T-cell (primary cell): Measurements from ENCODE around the gene EYA2. TPM values are rescaled to one million over a fixed set of nuclear protein-coding genes. Genes with fewer than 3 reads are reported as not detected.
"Not testable (repeated sequence)": the region's sequence is repeated elsewhere in the genome, so short reads cannot be mapped to it uniquely, and the experiment has no call there.

ENCODE experiments used
- ATAC-seq, 4 experiments: fragments of 200-7000 bp in 3 of 4; fragments of 150-1000 bp in 1 of 4; cut with Tn5 transposase; replicated peaks in 1 of 4; 1 replicate in 3 of 4; 2 replicates in 1 of 4; pipeline ENCODE4 v1.10.0; 2021; ENCODE audit warnings: moderate library complexity in 3 of 4, mild to moderate bottlenecking in 2 of 4, moderate number of reproducible peaks in 1 of 4
- CTCF ChIA-PET, 2 donors: fragments of 300-600 bp; sonication (Branson Sonifier 250); formaldehyde crosslinking; loops; one replicate each; lab custom pipeline; 2022; ENCODE audit warnings: antibody characterized with exemption in 2 of 2; lab: Charles Lee
- POLR2A ChIA-PET, 2 donors: fragments of 300-600 bp; sonication (Branson Sonifier 250); formaldehyde crosslinking; loops; one replicate each; lab custom pipeline; 2022; ENCODE audit warnings: antibody characterized with exemption in 2 of 2; lab: Charles Lee
- DNase-seq, 35 experiments: peaks; one replicate each; pipeline versions ENCODE4 v3.0.0 to v3.0.0-alpha.2; 2013 to 2023
- H3K27ac ChIP-seq: one replicate; pipeline ENCODE4 v1.5.1; 2013; ENCODE audit warnings: low read length
- H3K27me3 ChIP-seq, 2 experiments: replicated peaks in 1 of 2; 1 replicate in 1 of 2; 2 replicates in 1 of 2; pipeline versions ENCODE4 v1.6.1 to v1.7.0; 2013; ENCODE audit warnings: low read length in 1 of 2, mixed read lengths in 1 of 2; ENCODE audit not compliant: control insufficient read depth in 2 of 2, insufficient read depth in 2 of 2; ENCODE audit errors: extremely low read depth in 1 of 2
- H3K36me3 ChIP-seq, 2 donors: 1 replicate in 1 of 2; 2 replicates in 1 of 2; pipeline versions ENCODE4 v1.6.1 to v1.7.0; 2013; ENCODE audit warnings: low read length in 1 of 2; ENCODE audit not compliant: control insufficient read depth in 2 of 2, insufficient read depth in 1 of 2; ENCODE audit errors: extremely low read depth in 1 of 2
- H3K4me1 ChIP-seq, 2 experiments: 1 replicate in 1 of 2; 2 replicates in 1 of 2; pipeline versions ENCODE4 v1.6.1 to v1.7.0; 2013; ENCODE audit warnings: low read length in 2 of 2, mixed read lengths in 1 of 2; ENCODE audit not compliant: insufficient read depth in 2 of 2, control insufficient read depth in 1 of 2; ENCODE audit errors: extremely low read depth in 1 of 2
- H3K4me3 ChIP-seq, 2 donors: 1 replicate in 1 of 2; 2 replicates in 1 of 2; pipeline versions ENCODE4 v1.5.1 to v1.7.0; 2013; ENCODE audit warnings: mild to moderate bottlenecking in 2 of 2, low read length in 1 of 2, moderate library complexity in 1 of 2; ENCODE audit not compliant: control insufficient read depth in 1 of 2; ENCODE audit errors: extremely low read depth in 1 of 2
- H3K9me3 ChIP-seq: 2 replicates; pipeline ENCODE4 v1.7.0; 2013
- H3K27ac Mint-ChIP-seq, 2 donors: one replicate each; pipeline ENCODE4 v1.8.0; 2020 to 2021; ENCODE audit warnings: mild to moderate bottlenecking in 2 of 2, mixed read lengths in 2 of 2
- H3K27me3 Mint-ChIP-seq, 2 donors: one replicate each; pipeline ENCODE4 v1.8.0; 2021 to 2022; ENCODE audit warnings: mixed read lengths in 2 of 2
- H3K36me3 Mint-ChIP-seq: one replicate; pipeline ENCODE4 v1.8.0; 2021; ENCODE audit warnings: mixed read lengths
- H3K4me1 Mint-ChIP-seq, 3 donors: one replicate each; pipeline ENCODE4 v1.8.0; 2020 to 2022; ENCODE audit warnings: mixed read lengths in 3 of 3, mild to moderate bottlenecking in 1 of 3
- H3K4me3 Mint-ChIP-seq, 3 donors: one replicate each; pipeline ENCODE4 v1.8.0; 2020 to 2022; ENCODE audit warnings: mild to moderate bottlenecking in 3 of 3, mixed read lengths in 3 of 3, moderate library complexity in 3 of 3
- H3K9me3 Mint-ChIP-seq, 3 donors: one replicate each; pipeline ENCODE4 v1.8.0; 2020 to 2022; ENCODE audit warnings: mixed read lengths in 3 of 3
- WGBS: methylation state at CpG from one replicate; pipeline ENCODE4 v1.1.5; 2013; ENCODE audit warnings: missing lambda C conversion rate; ENCODE audit not compliant: insufficient coverage; 5-methylcytosine and 5-hydroxymethylcytosine counted together
- total RNA-seq, 35 experiments: library from RNA in 6 of 35; stranded (reverse) in 6 of 35; fragments of 120-200 nt in 1 of 35; gene quantifications; one replicate each; pipeline versions ENCODE4 v1.2.1 to v1.2.4 and lab custom pipeline; 2013 to 2026

The EYA2 gene
- total RNA-seq, 5 donors from 2014 or later (not counting 1 experiment from before 2014, with no cell fraction given): not detected

- Mint-ChIP-seq H3K9me3 (no peaks in the 10 kb centered on the region), H3K27ac (no peak overlapping the region)
Measured at GRCh38 chr20:46920114-46920513, 25.5 kb downstream of the EYA2 start.

GRCh38 chr20:46922841-46923240, 28.2 kb downstream of the EYA2 start:
- H3K4me3 Mint-ChIP-seq, ATAC-seq, H3K27me3 ChIP-seq, DNase-seq, H3K36me3 ChIP-seq, H3K4me1 ChIP-seq, H3K4me3 ChIP-seq, CTCF ChIA-PET, H3K27ac Mint-ChIP-seq, H3K9me3 ChIP-seq, H3K9me3 Mint-ChIP-seq, H3K36me3 Mint-ChIP-seq, H3K27ac ChIP-seq, H3K4me1 Mint-ChIP-seq, POLR2A ChIA-PET: not testable (repeated sequence)
- 87% methylated on average over 6 of the region's 9 CpGs for WGBS
- H3K27me3 Mint-ChIP-seq: peaks cover 6 to 10% of the 10 kb centered on the region in 2 donors

More at GRCh38 chr20:46920114-46920513, 25.5 kb downstream of the EYA2 start:
- no peaks in the 10 kb centered on the region for H3K4me1 ChIP-seq
- ChIA-PET CTCF (no interaction called here), POLR2A (no interaction called here)
- WGBS: 73% methylated on average over 4 of the region's 6 CpGs
- Mint-ChIP-seq H3K36me3 (no peaks in the 10 kb centered on the region), H3K27me3 (peaks cover 9% of the 10 kb centered on the region in 2 donors), H3K4me1 (no peaks in the 10 kb centered on the region), H3K4me3 (no peak overlapping the region)
- H3K9me3 ChIP-seq: no peaks in the 10 kb centered on the region
- ATAC-seq (no peak), DNase-seq (no peak)
- H3K27ac ChIP-seq: no peak overlapping the region
- H3K27me3 ChIP-seq: no peaks in the 10 kb centered on the region
- no peak overlapping the region for H3K4me3 ChIP-seq
- H3K36me3 ChIP-seq: no peaks in the 10 kb centered on the region

GRCh38 chr20:46923550-46923949, 28.9 kb downstream of the EYA2 start:
- no peak overlapping the region for H3K27ac ChIP-seq
- DNase-seq (no peak), ATAC-seq (no peak)
- CTCF ChIA-PET: no interaction called here
- H3K4me3 Mint-ChIP-seq: no peak overlapping the region
- no peaks in the 10 kb centered on the region for H3K4me1 Mint-ChIP-seq
- no peak overlapping the region for H3K27ac Mint-ChIP-seq
- POLR2A ChIA-PET: no interaction called here
- H3K36me3 ChIP-seq: no peaks in the 10 kb centered on the region
- H3K4me1 ChIP-seq: no peaks in the 10 kb centered on the region
- H3K36me3 Mint-ChIP-seq: no peaks in the 10 kb centered on the region
- H3K27me3 Mint-ChIP-seq: peaks cover 6 to 13% of the 10 kb centered on the region in 2 donors
- H3K9me3 Mint-ChIP-seq: no peaks in the 10 kb centered on the region
- peaks cover 0 to 2% of the 10 kb centered on the region in 2 experiments for H3K27me3 ChIP-seq
- WGBS: 73% methylated on average over 2 of the region's 4 CpGs
- H3K4me3 ChIP-seq: no peak overlapping the region
- H3K9me3 ChIP-seq: no peaks in the 10 kb centered on the region

GRCh38 chr20:46928580-46929132, 34.0 kb downstream of the EYA2 start:
- ATAC-seq: no peak
- CTCF ChIA-PET: interaction anchor here in 1 of 2 donors (0.6 kb wide), 1 partner anchor 1451 kb away, joined by 3 read pairs; no protein-coding TSS in a partner anchor
- Histone ChIP-seq H3K4me3 (no peak overlapping the region), H3K27me3 (peaks cover 0 to 18% of the 10 kb centered on the region in 2 experiments), H3K27ac (no peak overlapping the region), H3K4me1 (no peaks in the 10 kb centered on the region), H3K36me3 (no peaks in the 10 kb centered on the region), H3K9me3 (no peaks in the 10 kb centered on the region)
- H3K9me3 Mint-ChIP-seq: no peaks in the 10 kb centered on the region
- WGBS: 58% methylated on average over 9 of the region's 12 CpGs
- no peaks in the 10 kb centered on the region for H3K4me1 Mint-ChIP-seq
- peaks cover 12 to 18% of the 10 kb centered on the region in 2 donors for H3K27me3 Mint-ChIP-seq
- POLR2A ChIA-PET: no interaction called here
- no peak overlapping the region for H3K27ac Mint-ChIP-seq
- no peaks in the 10 kb centered on the region for H3K36me3 Mint-ChIP-seq
- DNase-seq: no peak
- H3K4me3 Mint-ChIP-seq: no peak overlapping the region

GRCh38 chr20:46929902-46930301, 35.3 kb downstream of the EYA2 start:
- Mint-ChIP-seq H3K36me3 (no peaks in the 10 kb centered on the region), H3K4me1 (no peaks in the 10 kb centered on the region), H3K27ac (no peak overlapping the region), H3K27me3 (peaks cover 16 to 24% of the 10 kb centered on the region in 2 donors), H3K9me3 (peaks cover 0 to 4% (median 0%) of the 10 kb centered on the region in 3 donors), H3K4me3 (no peak overlapping the region)
- H3K27ac ChIP-seq: no peak overlapping the region
- H3K4me3 ChIP-seq: no peak overlapping the region
- no peaks in the 10 kb centered on the region for H3K4me1 ChIP-seq
- ChIA-PET CTCF (no interaction called here), POLR2A (no interaction called here)
- H3K27me3 ChIP-seq: peaks cover 0 to 24% of the 10 kb centered on the region in 2 experiments
- 80% methylated on average over 1 of the region's 1 CpG for WGBS
- no peaks in the 10 kb centered on the region for H3K9me3 ChIP-seq
- no peak for DNase-seq
- no peaks in the 10 kb centered on the region for H3K36me3 ChIP-seq
- no peak for ATAC-seq

GRCh38 chr20:46930640-46931339, 36.1 kb downstream of the EYA2 start:
- Histone ChIP-seq H3K4me1 (no peaks in the 10 kb centered on the region), H3K4me3 (no peak overlapping the region), H3K27ac (no peak overlapping the region), H3K36me3 (no peaks in the 10 kb centered on the region), H3K9me3 (no peaks in the 10 kb centered on the region), H3K27me3 (peaks cover 0 to 27% of the 10 kb centered on the region in 2 experiments)
- 0% methylated on average over 2 of the region's 9 CpGs for WGBS
- H3K27ac Mint-ChIP-seq: no peak overlapping the region
- CTCF ChIA-PET: no interaction called here
- no peak for ATAC-seq
- H3K9me3 Mint-ChIP-seq: peaks cover 0 to 4% (median 0%) of the 10 kb centered on the region in 3 donors
- no peaks in the 10 kb centered on the region for H3K4me1 Mint-ChIP-seq
- no peaks in the 10 kb centered on the region for H3K36me3 Mint-ChIP-seq
- no peak for DNase-seq
- H3K4me3 Mint-ChIP-seq: no peak overlapping the region
- peaks cover 19 to 24% of the 10 kb centered on the region in 2 donors for H3K27me3 Mint-ChIP-seq
- POLR2A ChIA-PET: no interaction called here
